Smooth muscle cell (in vitro differentiated cells): ENCODE data around the gene SHCBP1. TPM values are rescaled to one million over a fixed set of nuclear protein-coding genes. Genes with fewer than 3 reads are reported as not detected.

ENCODE experiments used
- DNase-seq: peaks from one replicate; lab custom pipeline; 2025; ENCODE audit not compliant: unreplicated experiment; lab: John Stamatoyannopoulos, UW
- H2AFZ ChIP-seq: fragments of 200-600 bp; sonication (generic); 2 replicates; pipeline ENCODE4 v1.6.0; 2016; ENCODE audit warnings: antibody characterized with exemption, low read depth, mild to moderate bottlenecking
- H3F3A ChIP-seq: fragments of 200-600 bp; sonication (generic); 2 replicates; pipeline ENCODE4 v1.6.0; 2017; ENCODE audit warnings: antibody characterized with exemption, low read depth
- H3K27ac ChIP-seq: fragments of 200-600 bp; sonication (generic); 2 replicates; pipeline ENCODE4 v1.5.1; 2016; ENCODE audit warnings: low read depth, mild to moderate bottlenecking
- H3K27me3 ChIP-seq: fragments of 200-600 bp; sonication (generic); 2 replicates; pipeline ENCODE4 v1.6.1; 2016; ENCODE audit warnings: low read depth, mild to moderate bottlenecking
- H3K36me3 ChIP-seq: fragments of 200-600 bp; sonication (generic); 2 replicates; pipeline ENCODE4 v1.5.1; 2016; ENCODE audit warnings: low read depth
- H3K4me1 ChIP-seq: fragments of 200-600 bp; sonication (generic); 2 replicates; pipeline ENCODE4 v1.5.1; 2016; ENCODE audit warnings: low read depth
- H3K4me2 ChIP-seq: fragments of 200-600 bp; sonication (generic); 2 replicates; pipeline ENCODE4 v1.6.0; 2016; ENCODE audit warnings: mild to moderate bottlenecking
- H3K4me3 ChIP-seq: fragments of 200-600 bp; sonication (generic); 2 replicates; pipeline ENCODE4 v1.5.1; 2016; ENCODE audit warnings: mild to moderate bottlenecking
- H3K79me2 ChIP-seq: fragments of 200-600 bp; sonication (generic); 2 replicates; pipeline ENCODE4 v1.6.0; 2016; ENCODE audit warnings: low read depth, mild to moderate bottlenecking
- H3K9ac ChIP-seq: fragments of 200-600 bp; sonication (generic); 2 replicates; pipeline ENCODE4 v1.6.0; 2016; ENCODE audit warnings: low read depth
- H3K9me3 ChIP-seq: fragments of 200-600 bp; sonication (generic); replicated peaks from 2 replicates; pipeline ENCODE4 v1.5.1; 2016; ENCODE audit warnings: low read depth
- H4K20me1 ChIP-seq: fragments of 200-600 bp; sonication (generic); 2 replicates; pipeline ENCODE4 v1.6.0; 2016; ENCODE audit warnings: low read depth
- WGBS: methylation state at CpG from one replicate; pipeline ENCODE4 v1.1.7; 2016; ENCODE audit warnings: low lambda C conversion rate; 5-methylcytosine and 5-hydroxymethylcytosine counted together
- polyA plus RNA-seq: library from polyadenylated mRNA; unstranded; fragments of >200 nt; fragmentation: Nextera tagmentation; extraction: Ambion mirVana; gene quantifications from 2 replicates; pipeline ENCODE4 v1.2.1, GENCODE V29; 2016
- total RNA-seq: library from RNA; depleted of rRNA; stranded (reverse); fragments of >200 nt; gene quantifications from 2 replicates; pipeline ENCODE4 v1.2.3, GENCODE V29; 2014
- TF ChIP-seq, protein P1 (sequence below): fragments of 200-600 bp; sonication (generic); IDR thresholded peaks from 2 replicates; pipeline ENCODE4 v1.5.1; 2017; ENCODE audit warnings: borderline replicate concordance, mild to moderate bottlenecking, antibody characterized with exemption; ENCODE audit not compliant: insufficient read depth, poor library complexity, severe bottlenecking

The SHCBP1 gene
- total and polyA plus RNA-seq, 2 experiments from 2014 or later: 5.4 to 7.9 TPM

DNA sequence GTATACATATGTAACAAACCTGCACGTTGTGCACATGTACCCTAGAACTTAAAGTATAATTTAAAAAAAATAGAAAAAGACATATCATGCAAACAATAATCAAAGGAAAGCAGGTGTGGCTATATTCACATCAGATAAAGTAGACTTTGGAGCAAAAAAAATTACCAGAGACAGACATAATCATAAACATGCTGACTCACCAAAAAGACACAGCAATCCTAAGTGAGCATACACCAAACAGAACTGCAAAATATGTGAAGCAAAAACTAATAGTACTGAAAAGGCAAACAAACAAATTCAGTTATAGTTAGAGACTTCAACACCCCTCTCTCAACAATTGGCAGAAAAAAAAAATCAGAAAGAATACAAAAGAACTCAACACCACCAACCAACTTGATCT, 29.9 kb downstream of the SHCBP1 start:
- 90% methylated on average over 1 of the region's 1 CpG for WGBS
- H3K27ac ChIP-seq: no peak overlapping the region
- H3K4me2 ChIP-seq: no peak overlapping the region
- TF ChIP-seq, protein P1, sequence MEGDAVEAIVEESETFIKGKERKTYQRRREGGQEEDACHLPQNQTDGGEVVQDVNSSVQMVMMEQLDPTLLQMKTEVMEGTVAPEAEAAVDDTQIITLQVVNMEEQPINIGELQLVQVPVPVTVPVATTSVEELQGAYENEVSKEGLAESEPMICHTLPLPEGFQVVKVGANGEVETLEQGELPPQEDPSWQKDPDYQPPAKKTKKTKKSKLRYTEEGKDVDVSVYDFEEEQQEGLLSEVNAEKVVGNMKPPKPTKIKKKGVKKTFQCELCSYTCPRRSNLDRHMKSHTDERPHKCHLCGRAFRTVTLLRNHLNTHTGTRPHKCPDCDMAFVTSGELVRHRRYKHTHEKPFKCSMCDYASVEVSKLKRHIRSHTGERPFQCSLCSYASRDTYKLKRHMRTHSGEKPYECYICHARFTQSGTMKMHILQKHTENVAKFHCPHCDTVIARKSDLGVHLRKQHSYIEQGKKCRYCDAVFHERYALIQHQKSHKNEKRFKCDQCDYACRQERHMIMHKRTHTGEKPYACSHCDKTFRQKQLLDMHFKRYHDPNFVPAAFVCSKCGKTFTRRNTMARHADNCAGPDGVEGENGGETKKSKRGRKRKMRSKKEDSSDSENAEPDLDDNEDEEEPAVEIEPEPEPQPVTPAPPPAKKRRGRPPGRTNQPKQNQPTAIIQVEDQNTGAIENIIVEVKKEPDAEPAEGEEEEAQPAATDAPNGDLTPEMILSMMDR: no peak
- no peaks in the 10 kb centered on the region for H4K20me1 ChIP-seq
- no peaks in the 10 kb centered on the region for H3K36me3 ChIP-seq
- peaks cover 5% of the 10 kb centered on the region for H3K79me2 ChIP-seq
- H3K9ac ChIP-seq: no peak overlapping the region
- H3K4me1 ChIP-seq: no peaks in the 10 kb centered on the region
- DNase-seq: no peak
- H3K27me3 ChIP-seq: no peaks in the 10 kb centered on the region
- H3K9me3 ChIP-seq: peaks cover 7% of the 10 kb centered on the region
- no peak overlapping the region for H3K4me3 ChIP-seq
- no peaks in the 10 kb centered on the region for H3F3A ChIP-seq
- H2AFZ ChIP-seq: no peak overlapping the region

DNA sequence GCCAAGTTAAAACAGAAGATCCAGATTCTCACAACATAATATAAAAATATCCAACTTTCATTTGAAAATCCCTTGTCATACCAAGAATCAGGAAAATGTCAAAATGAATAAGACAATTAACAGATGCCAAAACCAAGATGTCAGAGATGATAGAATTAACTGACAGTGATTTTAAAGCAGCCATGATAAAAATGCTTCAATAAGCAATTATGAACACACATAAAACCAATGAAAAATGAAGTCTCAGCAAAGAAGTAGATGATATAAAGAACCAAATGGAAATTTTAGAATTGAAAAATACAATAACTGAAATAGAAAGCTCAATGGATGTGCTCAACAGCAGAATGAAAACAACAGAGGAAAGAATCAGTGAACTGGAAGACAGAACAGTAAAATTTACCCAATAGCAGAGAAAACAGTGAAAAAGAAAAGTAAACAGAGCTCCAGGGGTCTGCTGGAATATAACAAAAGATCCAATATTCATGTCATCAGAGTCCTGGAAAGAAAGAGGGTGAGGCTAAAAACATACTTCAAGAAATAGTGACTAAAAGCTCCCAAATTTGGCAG, 35.1 kb downstream of the SHCBP1 start:
- H3K4me1 ChIP-seq: no peaks in the 10 kb centered on the region
- no peaks in the 10 kb centered on the region for H3K27me3 ChIP-seq
- H2AFZ ChIP-seq: no peak overlapping the region
- no peak overlapping the region for H3K4me3 ChIP-seq
- no peak overlapping the region for H3K9ac ChIP-seq
- no peaks in the 10 kb centered on the region for H4K20me1 ChIP-seq
- peaks cover 7% of the 10 kb centered on the region for H3K9me3 ChIP-seq
- TF ChIP-seq, protein P1: no peak
- H3F3A ChIP-seq: no peaks in the 10 kb centered on the region
- H3K36me3 ChIP-seq: no peaks in the 10 kb centered on the region
- DNase-seq: no peak
- H3K27ac ChIP-seq: no peak overlapping the region
- H3K79me2 ChIP-seq: peaks cover 5% of the 10 kb centered on the region
- H3K4me2 ChIP-seq: no peak overlapping the region

DNA sequence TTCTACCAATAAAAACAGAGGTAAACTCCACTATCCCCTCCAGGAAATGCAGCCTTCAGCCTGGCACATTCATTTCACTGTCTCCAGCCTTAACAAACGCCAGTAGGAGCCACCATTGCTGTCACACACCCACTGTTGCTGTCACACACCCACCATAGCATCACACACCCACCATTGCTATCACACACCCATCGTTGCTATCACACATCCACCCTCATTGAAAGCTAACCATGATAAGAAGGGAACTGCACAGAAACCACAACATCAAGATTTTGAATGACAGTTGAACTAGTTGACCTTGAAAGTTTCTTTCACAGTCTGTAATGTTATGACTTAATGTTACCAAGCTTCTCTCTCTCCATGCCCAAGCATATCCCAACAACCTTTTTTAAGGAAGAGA, 38.1 kb downstream of the SHCBP1 start:
- TF ChIP-seq, protein P1: no peak
- H3K4me3 ChIP-seq: no peak overlapping the region
- H3K27ac ChIP-seq: no peak overlapping the region
- no peak overlapping the region for H3K4me2 ChIP-seq
- H3K9me3 ChIP-seq: peaks cover 7% of the 10 kb centered on the region
- no peak overlapping the region for H3K9ac ChIP-seq
- peaks cover 5% of the 10 kb centered on the region for H3K79me2 ChIP-seq
- DNase-seq: no peak
- no peaks in the 10 kb centered on the region for H3K36me3 ChIP-seq
- 67% methylated on average over 2 of the region's 2 CpGs for WGBS
- H3K27me3 ChIP-seq: no peaks in the 10 kb centered on the region
- no peaks in the 10 kb centered on the region for H3K4me1 ChIP-seq
- H2AFZ ChIP-seq: no peak overlapping the region
- no peaks in the 10 kb centered on the region for H3F3A ChIP-seq
- no peaks in the 10 kb centered on the region for H4K20me1 ChIP-seq

GRCh38 chr16:46582313-46582712, 38.9 kb downstream of the SHCBP1 start:
- H3K36me3 ChIP-seq: no peaks in the 10 kb centered on the region
- no peak overlapping the region for H2AFZ ChIP-seq
- H3F3A ChIP-seq: no peaks in the 10 kb centered on the region
- no peaks in the 10 kb centered on the region for H3K27me3 ChIP-seq
- H4K20me1 ChIP-seq: no peaks in the 10 kb centered on the region
- TF ChIP-seq, protein P1: no peak
- peaks cover 3% of the 10 kb centered on the region for H3K79me2 ChIP-seq
- H3K4me1 ChIP-seq: no peaks in the 10 kb centered on the region
- H3K9ac ChIP-seq: no peak overlapping the region
- DNase-seq: no peak
- 95% methylated on average over 1 of the region's 1 CpG for WGBS
- no peak overlapping the region for H3K27ac ChIP-seq
- H3K4me3 ChIP-seq: no peak overlapping the region
- H3K4me2 ChIP-seq: no peak overlapping the region
- H3K9me3 ChIP-seq: peaks cover 7% of the 10 kb centered on the region
